Activated CD4-positive, alpha-beta T cell treated with anti-CD3 and anti-CD28 coated beads, Interleukin-2, amount 50 U/mL, for 24 hours (primary cell): Measurements from ENCODE around the gene ABI1.
A peak's percentile ranks its signal among the peaks of the same experiment; 100 is the strongest.
"Not testable (repeated sequence)": the region's sequence is repeated elsewhere in the genome, so short reads cannot be mapped to it uniquely, and the experiment has no call there.

Experiments used
- DNase-seq, 2 donors: peaks; one replicate each; pipeline ENCODE4 v3.0.0-alpha.2; 2020; ENCODE audit warnings: low read depth in 1 of 2, low spot score in 1 of 2

Gene ABI1

DNA sequence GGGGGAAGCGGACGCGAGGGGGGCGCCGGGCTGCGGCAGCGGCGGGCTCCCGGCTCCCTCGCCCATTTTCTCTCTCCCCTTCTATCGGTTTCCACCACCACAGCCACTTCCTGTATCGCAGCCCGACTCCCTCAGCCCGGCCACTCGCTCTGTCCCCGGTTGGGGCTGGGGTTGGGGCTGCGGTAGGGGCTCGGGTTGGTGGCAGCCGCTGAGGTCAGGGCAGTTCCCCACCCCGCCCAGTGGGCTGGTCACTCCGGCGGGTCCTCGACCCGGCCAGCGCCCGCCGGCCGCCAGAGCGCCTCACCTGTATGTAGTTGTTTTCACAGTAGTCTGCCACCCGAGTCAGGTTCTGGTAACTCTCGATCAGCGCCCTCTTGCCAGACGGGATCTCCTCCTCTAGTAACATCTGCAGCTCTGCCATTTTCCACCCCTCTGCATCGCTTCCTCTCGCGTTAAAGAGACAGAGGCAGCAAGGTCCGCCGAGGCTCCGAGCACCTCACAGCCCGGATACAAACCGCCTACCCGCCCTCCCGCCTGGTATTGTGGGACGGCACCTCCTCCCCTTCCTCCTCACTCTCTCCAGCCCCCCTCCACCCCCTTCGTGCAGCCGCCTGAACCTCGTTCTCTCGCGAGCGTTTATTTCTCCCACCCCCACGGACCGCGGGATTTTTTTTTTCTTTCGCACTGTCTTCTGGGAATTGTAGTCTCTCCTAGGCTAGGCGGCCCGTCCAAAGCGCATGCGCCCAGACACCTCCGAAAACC lies at the start of gene ABI1:
ABI1 (minus strand) TSS at position 516 of the 762 bp plus-strand sequence; CDS start at position 421, 95 bp downstream.
- peak; percentile 90 to 95 for DNase-seq

DNA sequence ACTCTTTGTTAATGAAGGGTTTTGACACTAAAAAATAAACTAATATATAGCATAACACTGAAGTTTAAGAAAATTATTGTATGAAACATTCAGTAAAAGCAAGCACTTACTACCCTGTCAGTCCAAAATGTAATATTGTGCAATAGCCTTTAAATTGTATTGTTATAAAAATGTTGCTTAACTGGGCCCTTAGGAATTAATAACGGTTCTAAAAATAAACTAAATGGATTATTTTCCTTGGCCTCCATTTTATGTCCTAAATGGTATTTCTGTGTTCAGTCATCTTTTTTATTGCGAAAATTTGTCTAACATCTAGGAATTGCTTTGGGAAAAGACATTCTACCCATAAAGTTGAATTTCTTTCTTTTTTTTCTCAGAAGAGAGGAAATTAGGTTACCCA lies 49.0 kb upstream of the ABI1 start:
- DNase-seq: no peak

DNA sequence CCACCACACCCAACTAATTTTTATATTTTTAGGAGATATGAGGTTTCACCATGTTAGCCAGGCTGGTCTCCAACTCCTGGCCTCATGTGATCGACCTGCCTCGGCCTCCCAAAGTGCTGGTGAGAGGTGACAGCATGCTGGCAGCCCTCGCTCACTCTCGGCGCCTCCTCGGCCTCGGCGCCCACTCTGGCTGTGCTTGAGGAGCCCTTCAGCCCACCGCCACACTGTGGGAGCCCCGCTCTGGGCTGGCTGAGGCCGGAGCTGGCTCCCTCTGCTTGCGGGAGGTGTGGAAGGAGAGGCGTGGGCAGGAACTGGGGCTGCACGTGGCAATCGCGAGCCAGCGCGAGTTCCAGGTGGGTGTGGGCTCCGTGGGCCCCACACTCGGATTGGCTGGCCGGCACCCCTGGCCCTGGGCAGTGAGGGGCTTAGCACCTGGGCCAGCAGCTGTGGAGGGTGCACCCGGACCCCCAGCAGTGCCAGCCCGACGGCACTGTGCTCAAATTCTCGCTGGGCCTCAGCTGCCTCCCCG lies 44.6 kb upstream of the ABI1 start:
- not testable (repeated sequence) for DNase-seq

DNA sequence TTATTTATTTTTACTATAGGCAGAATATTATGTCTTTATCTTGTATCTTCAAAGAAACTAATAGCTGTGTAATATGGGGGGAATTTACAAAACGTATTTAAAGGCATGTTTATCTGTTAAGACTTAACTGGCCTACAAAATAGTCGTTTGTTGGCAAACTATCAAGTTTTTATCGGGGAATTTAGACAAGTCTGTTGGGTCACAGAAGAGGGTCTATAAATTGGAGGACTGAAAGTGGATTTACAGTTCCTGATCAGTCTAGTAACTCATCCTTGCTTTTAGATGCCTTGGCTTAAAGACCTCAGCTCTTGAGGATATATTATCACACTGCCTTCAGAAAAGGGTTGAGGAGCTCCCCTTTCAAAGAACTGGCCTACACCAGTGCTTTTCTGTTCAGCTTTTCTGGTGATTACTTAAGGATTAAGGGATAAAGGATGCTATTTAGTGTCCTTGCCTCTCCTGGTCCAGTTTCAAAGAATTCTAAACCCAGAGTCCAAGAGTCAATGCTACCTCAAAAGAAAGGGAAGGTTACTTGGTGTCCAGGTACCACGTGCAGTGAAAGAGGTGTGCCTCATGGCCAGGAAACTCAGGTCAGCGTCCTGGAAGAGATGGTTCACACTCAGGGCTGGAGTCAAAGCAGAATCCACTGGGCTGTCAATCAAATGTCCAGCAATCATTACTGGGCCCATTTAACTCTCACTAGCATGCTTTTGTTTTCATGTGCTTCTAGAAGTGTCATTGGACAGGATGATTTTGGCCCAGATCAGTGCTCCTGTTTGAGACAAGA lies 42.9 kb upstream of the ABI1 start:
- DNase-seq: no peak

DNA sequence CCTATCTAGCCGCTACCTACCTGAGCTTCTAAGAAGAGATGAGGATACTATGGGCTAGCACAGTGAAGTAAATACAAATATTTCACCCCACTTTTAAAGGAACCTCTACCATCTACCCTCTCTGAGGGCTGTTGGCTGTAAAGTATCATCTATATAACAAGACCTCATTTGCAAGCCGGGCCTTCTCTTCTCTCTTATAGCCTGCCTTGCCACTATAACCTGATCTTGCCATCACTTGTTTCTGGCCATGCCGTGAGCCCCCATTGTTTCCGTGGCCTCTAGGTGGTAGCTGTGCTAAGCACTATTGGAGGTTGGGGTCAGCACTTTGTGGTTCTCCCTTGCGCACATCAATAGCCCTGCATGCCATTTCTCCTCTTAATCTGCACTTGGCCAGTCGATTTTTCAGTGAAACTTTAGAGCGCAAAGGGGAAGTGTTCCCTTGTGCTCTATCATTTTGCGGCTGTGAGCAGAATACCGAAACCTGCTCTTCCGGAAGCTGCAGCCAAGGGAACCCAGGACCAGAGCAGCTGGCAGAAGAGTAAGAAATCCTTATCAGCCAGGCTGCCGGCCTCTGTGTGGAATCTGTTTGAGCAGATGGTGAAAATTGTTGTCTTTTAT lies 31.7 kb upstream of the ABI1 start:
- DNase-seq: not testable (repeated sequence)

DNA sequence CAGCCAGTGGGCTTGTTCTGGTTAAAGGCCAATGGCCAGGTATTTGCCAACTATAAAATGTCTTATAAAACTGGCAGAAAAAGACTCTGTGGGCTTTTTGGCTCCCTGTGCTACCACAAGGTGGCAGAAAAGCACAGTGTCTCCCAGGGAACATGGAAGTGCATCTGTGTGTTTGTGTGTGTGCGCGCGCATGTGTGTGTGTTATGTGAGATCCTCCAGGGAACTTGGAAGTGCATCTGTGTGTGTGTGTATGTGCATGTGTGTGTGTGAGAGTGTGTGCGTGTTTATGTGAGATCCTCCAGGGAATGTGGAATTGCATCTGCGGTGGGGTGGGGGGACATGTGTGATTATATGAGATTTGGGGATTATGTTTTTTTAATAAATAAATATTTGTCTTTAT lies 30.2 kb upstream of the ABI1 start:
- peak in 1 of 2 donors; percentile 22 for DNase-seq

DNA sequence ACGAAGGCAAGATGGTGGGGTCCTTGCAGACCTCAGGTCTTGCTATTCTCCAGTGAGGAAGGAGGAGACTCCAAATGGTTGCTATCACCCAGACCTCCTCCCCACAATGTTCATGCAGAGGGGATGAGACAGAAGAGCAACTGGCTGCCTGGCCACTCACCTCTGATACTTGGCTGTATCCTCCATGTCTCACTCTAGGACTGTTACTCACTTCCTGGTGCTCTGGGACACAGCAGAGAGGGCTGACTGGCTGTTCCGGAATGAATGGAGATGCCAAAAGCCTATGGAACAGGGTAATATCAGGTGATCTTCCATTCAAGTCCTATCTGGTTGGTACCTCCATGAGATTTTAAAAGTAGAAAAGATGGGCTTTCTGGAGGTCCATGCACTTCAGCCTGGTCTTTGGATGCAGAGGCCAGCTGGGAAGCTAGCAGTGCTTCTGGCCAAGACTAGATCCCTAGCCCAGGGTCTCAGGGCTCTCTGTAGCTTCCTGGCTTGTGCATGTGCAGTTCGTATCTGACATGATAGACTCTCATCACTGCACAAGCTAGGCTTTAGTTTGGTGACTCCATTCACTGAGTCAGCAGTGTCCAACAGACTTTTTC lies 27.0 kb upstream of the ABI1 start:
- DNase-seq: no peak

DNA sequence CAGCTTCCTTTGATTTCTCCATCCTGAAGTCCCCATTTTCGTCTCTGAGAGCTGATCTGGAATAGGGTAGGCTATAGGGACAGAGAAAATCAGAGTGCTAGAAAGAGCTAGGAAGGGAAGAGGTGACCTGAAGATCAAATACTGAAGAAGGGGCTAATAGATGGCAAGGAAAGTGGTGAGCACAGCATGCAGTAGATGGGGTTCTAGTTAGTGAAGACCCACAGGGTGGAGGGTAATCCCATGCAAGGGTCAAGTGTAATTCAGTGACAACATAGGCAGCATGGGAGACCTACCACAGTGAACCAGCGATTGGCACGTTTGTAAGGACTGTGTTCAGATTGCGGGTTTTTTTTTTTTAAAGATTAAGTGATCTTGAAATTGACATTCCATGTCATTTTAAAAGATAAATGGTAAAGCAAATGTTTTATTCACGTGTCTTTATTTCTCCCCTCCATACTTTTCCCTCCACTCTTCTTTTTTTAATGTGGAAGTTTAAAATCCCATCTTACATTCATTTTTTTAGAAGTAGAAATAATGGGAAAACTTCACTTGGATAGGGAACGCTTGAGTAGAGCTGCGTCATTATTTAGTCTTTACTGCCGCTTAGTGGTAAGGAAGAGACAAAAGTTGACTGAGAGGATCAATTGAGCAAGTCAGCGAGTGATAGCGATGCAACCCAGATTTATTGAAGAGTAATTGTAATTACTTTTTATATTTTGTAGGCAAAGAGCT lies 21.0 kb upstream of the ABI1 start:
- DNase-seq: peak in 1 of 2 donors; percentile 11

DNA sequence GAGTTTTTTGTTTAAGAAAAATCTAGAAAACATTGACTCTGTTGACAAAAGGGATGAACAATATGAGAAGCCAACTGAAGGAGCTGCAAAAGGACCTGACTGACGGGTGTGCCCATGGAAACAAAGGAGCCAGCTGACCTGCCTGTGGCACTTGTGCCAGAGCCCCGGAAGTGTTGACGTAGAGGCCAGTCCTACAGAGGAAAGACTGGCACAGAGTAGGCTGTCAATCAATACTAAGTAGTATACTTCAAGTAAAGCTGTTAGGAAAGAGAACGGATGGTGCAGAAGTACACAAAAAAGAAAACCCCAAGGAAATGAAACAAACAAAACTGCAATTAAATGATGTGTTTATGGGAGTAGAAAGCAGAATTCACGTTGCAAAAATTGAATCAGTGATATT lies 19.0 kb upstream of the ABI1 start:
- DNase-seq: no peak

DNA sequence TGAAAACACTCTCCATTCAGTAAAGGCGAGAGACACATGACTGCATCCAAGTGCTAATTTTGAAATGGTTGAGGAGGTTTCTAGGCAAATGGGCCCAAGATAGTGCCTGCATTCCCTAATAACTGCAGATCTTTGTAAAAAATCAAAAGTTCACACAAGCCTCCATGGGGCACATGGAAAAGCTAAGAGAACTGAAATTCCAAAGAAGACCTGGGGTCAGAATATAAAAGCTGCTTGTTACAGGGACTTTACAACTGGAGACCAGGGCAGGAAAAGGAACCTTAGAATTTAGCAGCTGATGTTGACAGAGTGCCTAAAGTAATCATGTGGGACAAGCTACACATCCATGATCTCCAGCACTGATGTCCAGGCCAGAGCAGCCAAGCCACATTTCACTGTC lies 10.0 kb upstream of the ABI1 start:
- no peak for DNase-seq

DNA sequence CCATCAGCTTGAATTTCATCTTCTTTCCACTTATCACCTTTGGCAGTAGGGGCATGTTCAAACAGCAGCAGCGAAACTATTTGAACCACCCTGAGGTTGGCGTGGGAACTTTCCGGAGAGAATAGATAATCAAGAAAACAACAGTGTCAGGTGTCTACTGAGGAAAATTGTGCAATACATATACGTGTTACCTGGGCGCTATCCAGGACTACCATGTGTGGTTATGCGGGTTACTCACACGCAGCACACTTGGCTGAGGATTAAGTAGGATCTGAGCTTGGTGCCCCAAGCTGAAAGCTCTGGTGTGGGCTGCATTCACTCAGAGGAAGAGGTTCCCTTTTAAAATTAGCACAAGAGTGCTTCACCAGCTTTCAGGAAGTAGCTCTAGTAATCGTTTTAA lies 8.8 kb upstream of the ABI1 start:
- DNase-seq: no peak

DNA sequence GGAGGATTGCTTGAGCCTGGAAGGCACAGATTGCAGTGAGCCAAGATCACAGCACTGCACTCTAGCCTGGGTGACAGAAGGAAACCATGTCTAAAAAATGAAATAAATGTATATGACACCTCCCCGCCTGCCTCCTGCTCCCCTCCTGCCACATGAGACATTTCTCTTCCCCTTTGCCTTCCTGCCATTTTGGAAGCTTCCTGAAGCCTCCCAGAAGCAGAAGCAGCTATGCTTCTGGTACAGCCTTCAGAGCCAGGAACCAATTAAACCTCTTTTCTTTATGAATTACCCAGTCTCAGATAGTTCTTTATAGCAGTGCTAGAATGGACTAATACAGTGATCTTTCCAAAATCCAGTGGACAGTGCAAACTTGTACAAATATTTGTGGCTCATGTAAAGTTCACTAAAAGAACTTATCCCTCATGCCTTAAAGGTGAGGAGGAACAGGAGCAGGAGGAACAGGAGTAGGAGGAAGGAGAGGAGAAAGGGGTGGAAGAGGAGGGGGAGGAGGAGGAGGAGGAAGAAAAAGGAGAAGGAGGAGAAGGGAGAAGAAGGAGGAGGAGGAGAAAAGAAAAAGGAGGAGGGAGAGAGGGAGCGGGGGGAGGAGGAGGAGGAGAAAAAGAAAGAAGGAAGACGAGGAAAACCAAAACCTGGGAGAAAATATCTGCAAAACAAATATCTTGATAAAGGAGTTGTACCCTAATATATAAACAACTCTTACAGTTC lies 2.8 kb upstream of the ABI1 start:
- no peak for DNase-seq

DNA sequence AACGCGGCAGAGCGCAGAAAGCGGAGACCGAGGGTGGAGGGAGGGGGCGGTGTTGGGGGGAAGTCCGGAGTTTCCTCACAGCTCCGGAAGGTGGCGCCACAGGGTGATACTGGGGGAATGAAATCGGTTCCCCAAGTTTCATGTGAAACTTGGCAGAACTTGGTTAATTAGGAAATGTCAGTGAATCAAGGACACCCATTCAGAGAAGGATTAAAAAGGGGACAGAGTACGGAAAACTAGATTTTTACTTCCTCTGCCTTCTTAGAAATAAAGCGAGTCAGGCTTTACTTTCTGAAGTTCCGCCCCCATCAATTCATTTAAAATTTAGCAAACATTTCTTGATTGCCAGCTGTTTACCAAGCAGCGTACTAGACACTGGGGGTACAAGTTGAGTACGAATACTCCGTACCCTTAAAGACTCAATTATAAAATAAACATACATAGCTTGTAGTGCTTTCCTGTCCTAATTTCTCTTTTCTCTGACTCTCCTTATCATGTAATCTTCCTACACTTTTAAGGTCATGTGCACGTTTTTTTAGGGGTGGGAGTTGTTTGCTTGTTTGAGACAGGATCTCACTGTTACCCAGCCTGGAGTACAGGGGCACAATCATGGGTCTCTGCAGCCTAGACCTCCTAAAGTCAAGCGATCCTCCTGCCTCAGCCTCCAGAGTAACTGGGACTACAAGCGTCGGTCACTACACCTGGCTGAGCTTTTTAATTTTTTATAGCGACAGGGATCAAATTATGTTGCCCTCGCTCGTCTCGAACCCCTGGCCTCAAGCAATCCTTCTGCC lies 644 bp upstream of the ABI1 start:
- no peak for DNase-seq

DNA sequence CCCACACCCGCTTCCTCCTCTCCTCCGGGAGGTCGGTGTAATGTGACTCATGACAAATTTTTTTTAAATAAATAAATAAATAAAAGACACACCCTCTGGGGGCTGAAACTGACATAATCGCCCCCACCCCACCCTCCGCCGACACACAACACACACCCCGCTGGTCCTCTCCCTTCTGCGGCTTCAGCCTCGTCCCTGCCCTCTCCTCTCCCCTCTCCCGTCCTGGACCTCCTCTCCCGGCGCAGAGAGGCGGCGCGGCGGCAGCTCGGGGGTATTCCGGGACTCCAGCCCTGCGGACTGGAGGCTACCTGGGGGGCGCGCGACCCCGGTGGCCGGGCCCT lies 686 bp downstream of the ABI1 start:
- DNase-seq: peak; percentile 18 to 25

DNA sequence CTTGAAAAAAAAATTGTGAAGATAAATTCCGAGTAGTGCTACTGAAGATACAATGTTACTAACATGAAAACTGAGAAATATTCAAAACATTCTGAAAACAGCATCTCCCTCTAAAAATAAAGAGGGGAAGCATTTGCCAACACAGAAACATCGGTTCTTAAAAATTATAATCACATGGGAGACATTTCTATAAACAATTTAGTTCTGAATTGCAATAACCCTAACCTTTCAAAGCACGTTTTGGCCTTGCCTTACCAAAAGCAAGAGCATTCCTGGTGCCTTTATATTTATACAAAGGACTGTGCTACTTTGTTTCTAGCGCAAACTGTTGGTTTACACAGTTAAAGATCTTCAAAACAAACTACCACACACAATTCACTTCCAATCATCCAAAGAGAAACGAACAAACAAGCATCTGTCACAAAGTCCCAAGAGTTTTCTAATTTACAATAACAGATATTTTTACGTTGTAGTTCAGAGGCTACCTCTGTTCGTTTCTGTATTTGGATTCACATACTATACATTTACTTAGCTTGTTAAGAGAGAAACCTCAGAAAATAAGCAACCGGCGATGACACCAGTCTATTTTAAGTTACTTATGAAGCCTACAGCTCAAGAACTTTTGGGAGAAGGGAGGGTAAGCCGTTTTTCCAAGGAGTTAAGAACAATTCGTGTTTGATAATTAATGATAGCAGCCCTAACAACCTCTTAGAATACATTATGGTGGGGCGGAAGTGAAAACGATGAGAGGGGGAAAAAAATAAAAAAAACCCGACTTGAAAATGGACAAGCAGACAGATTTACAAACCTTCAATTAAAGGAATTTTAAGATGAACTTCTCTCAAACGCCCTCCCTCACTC lies 1.3 kb downstream of the ABI1 start:
- DNase-seq: no peak

DNA sequence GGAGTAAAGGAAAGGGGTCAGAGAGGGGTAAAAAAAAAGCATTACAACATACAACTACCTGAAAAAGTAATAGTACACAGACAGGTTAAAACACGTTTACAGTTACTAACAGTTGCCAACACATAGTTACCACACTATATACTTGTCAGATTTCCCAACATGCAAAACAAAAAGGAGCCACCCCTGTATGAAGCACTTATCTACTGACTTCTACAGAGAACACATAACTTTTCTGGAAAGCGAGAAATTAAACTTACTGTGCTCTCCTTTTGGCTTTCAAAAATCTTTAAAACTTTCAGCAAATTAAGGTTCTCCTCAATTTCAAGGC lies 2.1 kb downstream of the ABI1 start:
- DNase-seq: no peak

DNA sequence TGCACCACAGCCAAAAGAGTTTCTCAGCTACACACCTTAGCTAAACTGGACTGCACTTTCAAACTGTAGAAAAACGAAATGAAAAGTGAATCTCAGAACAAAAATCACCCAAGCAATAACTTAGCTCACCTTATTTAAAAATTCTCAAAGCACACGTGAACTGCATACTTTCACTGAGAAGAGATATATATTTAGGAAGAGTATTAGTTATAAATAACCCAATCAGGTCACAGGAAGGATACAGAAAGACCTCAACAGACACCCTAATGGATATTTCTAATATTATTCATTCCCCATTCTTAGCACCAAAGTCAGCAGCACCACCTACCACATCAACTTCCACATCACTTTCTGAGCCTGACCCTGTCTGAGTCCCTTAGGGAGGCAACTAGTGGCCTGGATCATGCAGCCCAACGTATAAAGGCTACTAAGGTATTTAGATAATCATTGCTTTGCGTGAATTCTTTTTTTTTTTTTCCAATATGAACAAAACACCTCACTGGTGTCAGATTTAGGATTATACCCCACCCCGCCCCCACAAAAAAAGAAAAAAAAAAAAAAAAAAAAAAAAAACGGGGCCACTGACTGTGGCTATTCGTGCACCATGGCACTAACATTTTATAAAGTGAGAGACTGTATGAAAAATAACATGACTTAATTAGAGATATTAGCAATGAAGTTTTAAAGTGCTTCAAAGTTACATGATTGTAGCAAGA lies 2.6 kb downstream of the ABI1 start:
- DNase-seq: no peak

DNA sequence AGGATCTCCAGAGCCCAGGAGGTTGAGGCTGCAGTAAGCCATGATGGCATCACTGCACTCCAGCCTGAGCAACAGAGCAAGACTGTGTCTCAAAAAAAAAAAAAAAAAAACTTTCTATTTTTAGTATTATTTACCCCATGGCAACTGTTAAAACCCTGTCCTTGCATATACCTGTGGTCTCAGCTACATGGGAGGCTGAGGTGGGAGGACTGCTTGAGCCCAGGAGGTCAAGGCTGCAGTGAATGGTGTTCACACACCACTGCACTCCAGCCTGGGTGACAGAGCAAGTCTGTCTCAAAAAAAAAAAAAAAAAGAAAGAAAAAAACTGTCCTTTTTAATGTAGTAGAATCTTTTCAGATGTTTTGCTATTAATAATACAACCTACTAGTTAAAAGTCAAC lies 3.2 kb downstream of the ABI1 start:
- not testable (repeated sequence) for DNase-seq
